Upper lobe of left lung (tissue), 4 donors: ENCODE data around the gene RNASE9.

Source experiments
- CTCF ChIP-seq, 6 experiments: fragments of 450-650 bp in 4 of 6; fragments of 200-600 bp in 2 of 6; sonication (generic) in 2 of 6; IDR thresholded peaks; one replicate each; pipeline ENCODE4 v1.5.1; 2016 to 2019; ENCODE audit warnings: antibody characterized with exemption in 6 of 6
- EP300 ChIP-seq, 4 donors: sonication (generic); formaldehyde crosslinking; IDR thresholded peaks; one replicate each; pipeline ENCODE4 v1.5.1; 2017; ENCODE audit warnings: antibody characterized with exemption in 4 of 4, control low read depth in 2 of 4
- POLR2A ChIP-seq, 4 donors: fragments of 450-650 bp; IDR thresholded peaks; one replicate each; pipeline ENCODE4 v1.5.1; 2016 to 2017; ENCODE audit warnings: antibody characterized with exemption in 4 of 4, mild to moderate bottlenecking in 2 of 4
- POLR2AphosphoS5 ChIP-seq, 2 donors: sonication (generic); formaldehyde crosslinking; IDR thresholded peaks; one replicate each; pipeline ENCODE4 v1.5.1; 2017; ENCODE audit warnings: antibody characterized with exemption in 2 of 2

- no peak for TF ChIP-seq CTCF (IDR thresholded peaks at IDR 0.05)
- TF ChIP-seq POLR2A (IDR thresholded peaks at IDR 0.05) = no peak
- TF ChIP-seq POLR2AphosphoS5 (IDR thresholded peaks at IDR 0.05) = no peak
- no peak for TF ChIP-seq EP300 (IDR thresholded peaks at IDR 0.05)
Observed at GRCh38 chr14:20583908-20584307, 23.1 kb upstream of the RNASE9 start.
